GM21526 (cell line): ENCODE results near the gene TM9SF2.
"Not testable (repeated sequence)": the region's sequence is repeated elsewhere in the genome, so short reads cannot be mapped to it uniquely, and the experiment has no call there.

Experiments
- ATAC-seq: cut with Tn5 transposase; IDR thresholded peaks from one replicate; pipeline ENCODE4 v1.9.1; 2021; ENCODE audit warnings: moderate library complexity; ENCODE audit not compliant: unreplicated experiment, low FRiP score

TM9SF2 gene

GRCh38 chr13:99527301-99527700 lies 26.0 kb downstream of the TM9SF2 start:
- no peak for ATAC-seq

- ATAC-seq: no peak
These were observed 27.3 kb downstream of the TM9SF2 start for GRCh38 chr13:99528547-99528946.

- no peak for ATAC-seq
These were observed 34.8 kb downstream of the TM9SF2 start for GRCh38 chr13:99536023-99536422.

- no peak for ATAC-seq
These were observed 39.3 kb downstream of the TM9SF2 start for GRCh38 chr13:99540530-99540929.

- peak; percentile 99 for ATAC-seq
These were observed 41.6 kb downstream of the TM9SF2 start for GRCh38 chr13:99542788-99543406.

GRCh38 chr13:99545361-99545760 lies 44.1 kb downstream of the TM9SF2 start:
- no peak for ATAC-seq

- no peak for ATAC-seq
These were observed 44.7 kb downstream of the TM9SF2 start for GRCh38 chr13:99545979-99546378.

- ATAC-seq: no peak
These were observed 45.6 kb downstream of the TM9SF2 start for GRCh38 chr13:99546878-99547277.

- peak; percentile 54 for ATAC-seq
These were observed 47.2 kb downstream of the TM9SF2 start for GRCh38 chr13:99548448-99548847.

- ATAC-seq: no peak
These were observed 51.8 kb downstream of the TM9SF2 start for GRCh38 chr13:99553033-99553432.

- no peak for ATAC-seq
These were observed 53.9 kb downstream of the TM9SF2 start for GRCh38 chr13:99555149-99555548.

GRCh38 chr13:99556867-99557443 lies 55.7 kb downstream of the TM9SF2 start:
- ATAC-seq: no peak

GRCh38 chr13:99558570-99559180 lies 57.4 kb downstream of the TM9SF2 start:
- no peak for ATAC-seq

GRCh38 chr13:99559560-99559959 lies 58.3 kb downstream of the TM9SF2 start:
- ATAC-seq: no peak

- no peak for ATAC-seq
These were observed 62.1 kb downstream of the TM9SF2 start for GRCh38 chr13:99563404-99563803.

GRCh38 chr13:99564386-99564785 lies 63.1 kb downstream of the TM9SF2 start:
- ATAC-seq: no peak

GRCh38 chr13:99565478-99566124 lies 64.3 kb downstream of the TM9SF2 start:
- no peak for ATAC-seq

- no peak for ATAC-seq
These were observed 65.1 kb downstream of the TM9SF2 start for GRCh38 chr13:99566125-99567083.

- not testable (repeated sequence) for ATAC-seq
These were observed 67.6 kb downstream of the TM9SF2 start for GRCh38 chr13:99568901-99569300.

- ATAC-seq: no peak
These were observed 70.9 kb downstream of the TM9SF2 start for GRCh38 chr13:99572131-99572530.
